ENCODE results near the gene GFPT2.
"Not testable (repeated sequence)": the region's sequence is repeated elsewhere in the genome, so short reads cannot be mapped to it uniquely, and the experiment has no call there.

The GFPT2 gene

GRCh38 chr5:180304431-180305375 is 48.4 kb downstream of the GFPT2 start:
- DNase-seq (ENCODE audit: low read depth in 2 of 2), result no peak

- no peak for DNase-seq (ENCODE audit: low read depth in 2 of 2)
Measured at GRCh38 chr5:180304016-180304292, 49.2 kb downstream of the GFPT2 start.

GRCh38 chr5:180303226-180304015 is 49.7 kb downstream of the GFPT2 start:
- DNase-seq (ENCODE audit: low read depth in 2 of 2), result no peak

GRCh38 chr5:180302256-180302655 is 50.9 kb downstream of the GFPT2 start:
- no peak for DNase-seq (ENCODE audit: low read depth in 2 of 2)

GRCh38 chr5:180301253-180301652 is 51.9 kb downstream of the GFPT2 start:
- no peak for DNase-seq (ENCODE audit: low read depth in 2 of 2)

- no peak for DNase-seq (ENCODE audit: low read depth in 2 of 2)
Measured at GRCh38 chr5:180299526-180299925, 53.6 kb downstream of the GFPT2 start.

- not testable (repeated sequence) for DNase-seq (ENCODE audit: low read depth in 2 of 2)
Measured at GRCh38 chr5:180299014-180299413, 54.1 kb downstream of the GFPT2 start.

GRCh38 chr5:180297587-180298282 is 55.4 kb downstream of the GFPT2 start:
- DNase-seq (ENCODE audit: low read depth in 2 of 2), result no peak

GRCh38 chr5:180296771-180297170 is 56.4 kb downstream of the GFPT2 start:
- no peak for DNase-seq (ENCODE audit: low read depth in 2 of 2)

GRCh38 chr5:180294913-180295555 is 58.1 kb downstream of the GFPT2 start:
- no peak for DNase-seq (ENCODE audit: low read depth in 2 of 2)

- no peak for DNase-seq (ENCODE audit: low read depth in 2 of 2)
Measured at GRCh38 chr5:180294411-180294810, 58.7 kb downstream of the GFPT2 start.

- peak; percentile 68 to 73 for DNase-seq (ENCODE audit: low read depth in 2 of 2)
Measured at GRCh38 chr5:180291943-180292831, 60.9 kb downstream of the GFPT2 start, which contains the start of gene MAPK9. Gene MAPK9 (minus strand): TSS chr5:180292083. CDS start chr5:180280561, 11,522 bp downstream.

- DNase-seq (ENCODE audit: low read depth in 2 of 2), result no peak
Measured at GRCh38 chr5:180291234-180291940, 61.7 kb downstream of the GFPT2 start.

GRCh38 chr5:180290568-180291233 is 62.4 kb downstream of the GFPT2 start:
- no peak for DNase-seq (ENCODE audit: low read depth in 2 of 2)

GRCh38 chr5:180289966-180290365 is 63.2 kb downstream of the GFPT2 start:
- no peak for DNase-seq (ENCODE audit: low read depth in 2 of 2)

- no peak for DNase-seq (ENCODE audit: low read depth in 2 of 2)
Measured at GRCh38 chr5:180289433-180289832, 63.7 kb downstream of the GFPT2 start.

GRCh38 chr5:180287868-180288267 is 65.3 kb downstream of the GFPT2 start:
- DNase-seq (ENCODE audit: low read depth in 2 of 2), result no peak

GRCh38 chr5:180287404-180287803 is 65.7 kb downstream of the GFPT2 start:
- DNase-seq (ENCODE audit: low read depth in 2 of 2), result no peak

- no peak for DNase-seq (ENCODE audit: low read depth in 2 of 2)
Measured at GRCh38 chr5:180284149-180284548, 69.0 kb downstream of the GFPT2 start.

Measured in stimulated activated CD8-positive, alpha-beta memory T cell treated with anti-CD3 and anti-CD28 coated beads, Interleukin-2, amount 100 ng/mL, for 1 hour (primary cell).